ENCODE measurements around the gene AXIN1. TPM values are rescaled to one million over a fixed set of nuclear protein-coding genes. Genes with fewer than 3 reads are reported as not detected.

AXIN1 gene
- total RNA-seq, 1 experiment from 2014 or later: 42.0 TPM

- TF ChIP-seq CTCF (conservative IDR thresholded peaks at IDR 0.05): no peak
- no peak for TF ChIP-seq EZH2 (IDR thresholded peaks at IDR 0.05; ENCODE audit: low read depth)
- ChIA-PET POLR2A (ENCODE audit: unreplicated experiment) (no interaction called here), CTCF (no interaction called here)
- Histone ChIP-seq H3K4me3 (no peak overlapping the region), H3K4me1 (replicated peaks; ENCODE audit: insufficient read depth) (peaks cover 5% of the 10 kb centered on the region; the same call in 1 of the 2 replicates), H4K20me1 (ENCODE audit: insufficient read depth) (no peaks in the 10 kb centered on the region), H3K9me3 (ENCODE audit: insufficient read depth, low read depth) (no peaks in the 10 kb centered on the region), H3K36me3 (ENCODE audit: low read depth) (peaks cover 3% of the 10 kb centered on the region; the same call in 1 of the 2 replicates), H2AFZ (no peak overlapping the region), H3K27ac (no peak overlapping the region), H3F3A (ENCODE audit: insufficient read depth, low read depth) (peaks cover 10% of the 10 kb centered on the region; the same call in 1 of the 2 replicates), H3K79me2 (ENCODE audit: low read depth) (no peaks in the 10 kb centered on the region), H3K27me3 (ENCODE audit: insufficient read depth, low read depth) (no peaks in the 10 kb centered on the region), H3K4me2 (no peak overlapping the region), H3K9me2 (ENCODE audit: insufficient read depth) (no peaks in the 10 kb centered on the region)
- BruUV-seq (replicated peaks): no TSS peak
- no peak for DNase-seq
- intact Hi-C loops (cut with micrococcal nuclease; ENCODE audit: unreplicated experiment): no loop called here
Measured at GRCh38 chr16:369275-369865, 16.8 kb upstream of the AXIN1 start.

- no peak for DNase-seq
- Histone ChIP-seq H3K4me3 (no peak overlapping the region), H3K79me2 (ENCODE audit: low read depth) (no peaks in the 10 kb centered on the region), H3K27me3 (ENCODE audit: insufficient read depth, low read depth) (no peaks in the 10 kb centered on the region), H3K9me2 (ENCODE audit: insufficient read depth) (no peaks in the 10 kb centered on the region), H3K4me2 (no peak overlapping the region), H3F3A (ENCODE audit: insufficient read depth, low read depth) (peaks cover 10% of the 10 kb centered on the region; the same call in 1 of the 2 replicates), H4K20me1 (ENCODE audit: insufficient read depth) (no peaks in the 10 kb centered on the region), H3K36me3 (ENCODE audit: low read depth) (peaks cover 3% of the 10 kb centered on the region; the same call in 1 of the 2 replicates), H3K4me1 (replicated peaks; ENCODE audit: insufficient read depth) (peaks cover 5% of the 10 kb centered on the region; the same call in 1 of the 2 replicates), H2AFZ (no peak overlapping the region), H3K27ac (no peak overlapping the region), H3K9me3 (ENCODE audit: insufficient read depth, low read depth) (no peaks in the 10 kb centered on the region)
- CTCF ChIA-PET: no interaction called here
- POLR2A ChIA-PET (ENCODE audit: unreplicated experiment): no interaction called here
- no TSS peak for BruUV-seq (replicated peaks)
- intact Hi-C loops (cut with micrococcal nuclease; ENCODE audit: unreplicated experiment): no loop called here
- no peak for TF ChIP-seq CTCF (conservative IDR thresholded peaks at IDR 0.05)
- no peak for TF ChIP-seq EZH2 (IDR thresholded peaks at IDR 0.05; ENCODE audit: low read depth)
Measured at GRCh38 chr16:368388-369158, 16.1 kb upstream of the AXIN1 start.

GRCh38 chr16:367333-367903 is 14.9 kb upstream of the AXIN1 start:
- H2AFZ ChIP-seq: no peak overlapping the region
- no peak for TF ChIP-seq EZH2 (IDR thresholded peaks at IDR 0.05; ENCODE audit: low read depth)
- TF ChIP-seq CTCF (conservative IDR thresholded peaks at IDR 0.05): no peak
- DNase-seq: no peak
- no peak overlapping the region for H3K4me2 ChIP-seq
- no peaks in the 10 kb centered on the region for H3K79me2 ChIP-seq (ENCODE audit: low read depth)
- no TSS peak for BruUV-seq (replicated peaks)
- no peaks in the 10 kb centered on the region for H4K20me1 ChIP-seq (ENCODE audit: insufficient read depth)
- peaks cover 5% of the 10 kb centered on the region; the same call in 1 of the 2 replicates for H3K4me1 ChIP-seq (replicated peaks; ENCODE audit: insufficient read depth)
- no peak overlapping the region for H3K4me3 ChIP-seq
- intact Hi-C loops (cut with micrococcal nuclease; ENCODE audit: unreplicated experiment): no loop called here
- peaks cover 6% of the 10 kb centered on the region; the same call in 1 of the 2 replicates for H3K27me3 ChIP-seq (ENCODE audit: insufficient read depth, low read depth)
- ChIA-PET CTCF (no interaction called here), POLR2A (ENCODE audit: unreplicated experiment) (interaction anchor here (0.6 kb wide), 1 partner anchor 138 kb away, joined by 3 read pairs; the partner anchor contains the start of gene LUC7L)
- no peaks in the 10 kb centered on the region for H3K9me3 ChIP-seq (ENCODE audit: insufficient read depth, low read depth)
- H3K36me3 ChIP-seq (ENCODE audit: low read depth): peaks cover 3% of the 10 kb centered on the region; the same call in 1 of the 2 replicates
- peaks cover 10% of the 10 kb centered on the region; the same call in 1 of the 2 replicates for H3F3A ChIP-seq (ENCODE audit: insufficient read depth, low read depth)
- no peak overlapping the region for H3K27ac ChIP-seq
- no peaks in the 10 kb centered on the region for H3K9me2 ChIP-seq (ENCODE audit: insufficient read depth)

Data from PC-9 (cell line).